ENCODE results near the gene COL23A1. TPM values are rescaled to one million over a fixed set of nuclear protein-coding genes. Genes with fewer than 3 reads are reported as not detected.

Gene COL23A1
- total and polyA plus RNA-seq, 2 experiments from 2014 or later = 1.1 to 5.1 TPM

GRCh38 chr5:178532666-178533065 is 57.5 kb downstream of the COL23A1 start:
- Histone ChIP-seq H3K4me1 (ENCODE audit: insufficient read depth) (no peaks in the 10 kb centered on the region), H3K9me3 (ENCODE audit: low read depth) (no peaks in the 10 kb centered on the region), H3K36me3 (replicated peaks; ENCODE audit: insufficient read depth, low read depth) (no peaks in the 10 kb centered on the region), H3K27ac (no peak overlapping the region), H3K4me2 (no peak overlapping the region), H3K79me2 (no peaks in the 10 kb centered on the region), H3K27me3 (no peaks in the 10 kb centered on the region), H3K9me2 (replicated peaks; ENCODE audit: insufficient read depth) (no peaks in the 10 kb centered on the region), H2AFZ (no peak overlapping the region), H3K4me3 (no peak overlapping the region), H4K20me1 (ENCODE audit: insufficient read depth, poor library complexity, severe bottlenecking) (no peaks in the 10 kb centered on the region)
- TF ChIP-seq CTCF (IDR thresholded peaks at IDR 0.05; ENCODE audit: poor library complexity) (no peak), EZH2phosphoT487 (IDR thresholded peaks at IDR 0.05; ENCODE audit: low read depth, severe bottlenecking, unreplicated experiment) (no peak), EZH2 (IDR thresholded peaks at IDR 0.05; ENCODE audit: borderline replicate concordance) (no peak)
- DNase-seq (ENCODE audit: low spot score) = no peak
- WGBS (ENCODE audit: low lambda C conversion rate, missing lambda C conversion rate) = 68% methylated on average over 7 of the region's 7 CpGs

GRCh38 chr5:178532236-178532635 is 58.0 kb downstream of the COL23A1 start:
- WGBS (ENCODE audit: low lambda C conversion rate, missing lambda C conversion rate) = 92% methylated on average over 5 of the region's 5 CpGs
- Histone ChIP-seq H3K27ac (no peak overlapping the region), H3K27me3 (no peaks in the 10 kb centered on the region), H3K79me2 (no peaks in the 10 kb centered on the region), H3K9me2 (replicated peaks; ENCODE audit: insufficient read depth) (no peaks in the 10 kb centered on the region), H3K4me2 (no peak overlapping the region), H3K9me3 (ENCODE audit: low read depth) (no peaks in the 10 kb centered on the region), H4K20me1 (ENCODE audit: insufficient read depth, poor library complexity, severe bottlenecking) (no peaks in the 10 kb centered on the region), H2AFZ (no peak overlapping the region), H3K4me1 (ENCODE audit: insufficient read depth) (no peaks in the 10 kb centered on the region), H3K4me3 (no peak overlapping the region), H3K36me3 (replicated peaks; ENCODE audit: insufficient read depth, low read depth) (no peaks in the 10 kb centered on the region)
- TF ChIP-seq EZH2phosphoT487 (IDR thresholded peaks at IDR 0.05; ENCODE audit: low read depth, severe bottlenecking, unreplicated experiment) (no peak), EZH2 (IDR thresholded peaks at IDR 0.05; ENCODE audit: borderline replicate concordance) (no peak), CTCF (IDR thresholded peaks at IDR 0.05; ENCODE audit: poor library complexity) (no peak)
- DNase-seq (ENCODE audit: low spot score) = no peak

GRCh38 chr5:178531786-178532185 is 58.4 kb downstream of the COL23A1 start:
- no peaks in the 10 kb centered on the region for H3K9me3 ChIP-seq (ENCODE audit: low read depth)
- H3K4me1 ChIP-seq (ENCODE audit: insufficient read depth) = no peaks in the 10 kb centered on the region
- no peak overlapping the region for H2AFZ ChIP-seq
- no peaks in the 10 kb centered on the region for H3K9me2 ChIP-seq (replicated peaks; ENCODE audit: insufficient read depth)
- 91% methylated on average over 11 of the region's 11 CpGs for WGBS (ENCODE audit: low lambda C conversion rate, missing lambda C conversion rate)
- no peak overlapping the region for H3K27ac ChIP-seq
- TF ChIP-seq EZH2phosphoT487 (IDR thresholded peaks at IDR 0.05; ENCODE audit: low read depth, severe bottlenecking, unreplicated experiment) = no peak
- TF ChIP-seq EZH2 (IDR thresholded peaks at IDR 0.05; ENCODE audit: borderline replicate concordance) = no peak
- no peak for TF ChIP-seq CTCF (IDR thresholded peaks at IDR 0.05; ENCODE audit: poor library complexity)
- H3K27me3 ChIP-seq = no peaks in the 10 kb centered on the region
- no peaks in the 10 kb centered on the region for H4K20me1 ChIP-seq (ENCODE audit: insufficient read depth, poor library complexity, severe bottlenecking)
- no peak overlapping the region for H3K4me3 ChIP-seq
- no peak for DNase-seq (ENCODE audit: low spot score)
- H3K36me3 ChIP-seq (replicated peaks; ENCODE audit: insufficient read depth, low read depth) = no peaks in the 10 kb centered on the region
- no peak overlapping the region for H3K4me2 ChIP-seq
- H3K79me2 ChIP-seq = no peaks in the 10 kb centered on the region

- Histone ChIP-seq H3K4me3 (no peak overlapping the region), H3K4me2 (no peak overlapping the region), H3K27ac (no peak overlapping the region), H3K36me3 (replicated peaks; ENCODE audit: insufficient read depth, low read depth) (no peaks in the 10 kb centered on the region), H3K79me2 (no peaks in the 10 kb centered on the region), H2AFZ (no peak overlapping the region), H3K9me3 (ENCODE audit: low read depth) (no peaks in the 10 kb centered on the region), H3K9me2 (replicated peaks; ENCODE audit: insufficient read depth) (no peaks in the 10 kb centered on the region), H3K4me1 (ENCODE audit: insufficient read depth) (no peaks in the 10 kb centered on the region), H3K27me3 (no peaks in the 10 kb centered on the region), H4K20me1 (ENCODE audit: insufficient read depth, poor library complexity, severe bottlenecking) (no peaks in the 10 kb centered on the region)
- no peak for DNase-seq (ENCODE audit: low spot score)
- TF ChIP-seq EZH2phosphoT487 (IDR thresholded peaks at IDR 0.05; ENCODE audit: low read depth, severe bottlenecking, unreplicated experiment) (no peak), EZH2 (IDR thresholded peaks at IDR 0.05; ENCODE audit: borderline replicate concordance) (no peak), CTCF (IDR thresholded peaks at IDR 0.05; ENCODE audit: poor library complexity) (no peak)
- WGBS (ENCODE audit: low lambda C conversion rate, missing lambda C conversion rate) = 90% methylated on average over 7 of the region's 7 CpGs
These were observed 59.7 kb downstream of the COL23A1 start for GRCh38 chr5:178530526-178530925.

Data from hepatocyte (in vitro differentiated cells).